Inflammatory macrophage treated with lipopolysaccharide for 1 hour (primary cell): ENCODE measurements around the gene NDUFA6.
"Not testable (repeated sequence)": the region's sequence is repeated elsewhere in the genome, so short reads cannot be mapped to it uniquely, and the experiment has no call there.

Experiments used
- DNase-seq, 2 donors: peaks; one replicate each; pipeline ENCODE4 v3.0.0-alpha.2; 2020 to 2022

Gene NDUFA6

DNA sequence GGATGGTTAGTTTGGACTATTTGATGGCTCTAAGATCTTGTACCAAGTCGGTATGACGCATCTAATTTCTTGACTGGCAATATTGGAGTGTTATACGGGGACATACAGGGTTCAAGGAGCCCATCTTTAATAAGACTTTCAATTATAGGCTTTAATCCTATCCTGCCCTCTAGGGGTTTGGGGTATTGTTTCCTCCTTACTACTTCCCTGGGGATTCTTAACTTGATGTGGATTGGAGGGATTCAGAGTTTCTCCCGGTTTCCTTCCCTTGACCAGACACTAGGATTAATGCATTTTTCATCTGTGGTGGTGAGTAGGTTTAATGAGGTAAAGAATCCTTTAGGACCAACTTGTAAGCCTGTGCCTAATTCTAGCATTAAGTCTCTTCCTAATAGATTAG, 21.2 kb upstream of the NDUFA6 start:
- no peak for DNase-seq

DNA sequence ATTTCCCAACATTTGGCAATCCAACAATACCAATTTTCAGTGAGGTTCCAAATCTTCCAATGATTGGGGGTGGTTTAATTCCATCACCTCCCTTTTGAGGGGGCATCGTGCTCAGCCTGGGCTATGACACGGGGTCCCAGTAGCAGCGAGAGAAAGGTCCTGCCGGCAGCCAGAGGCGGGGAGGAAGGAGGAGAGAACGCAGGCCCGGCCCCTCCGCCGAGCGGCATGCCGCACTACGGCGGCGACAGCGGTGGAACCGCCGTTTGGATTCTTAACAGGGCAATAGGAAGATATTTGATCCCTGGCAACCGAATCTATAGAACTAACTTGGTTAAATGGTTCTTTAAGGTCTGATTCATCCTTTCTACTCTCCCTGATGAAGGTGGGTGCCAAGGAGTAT, 18.3 kb upstream of the NDUFA6 start:
- no peak for DNase-seq

DNA sequence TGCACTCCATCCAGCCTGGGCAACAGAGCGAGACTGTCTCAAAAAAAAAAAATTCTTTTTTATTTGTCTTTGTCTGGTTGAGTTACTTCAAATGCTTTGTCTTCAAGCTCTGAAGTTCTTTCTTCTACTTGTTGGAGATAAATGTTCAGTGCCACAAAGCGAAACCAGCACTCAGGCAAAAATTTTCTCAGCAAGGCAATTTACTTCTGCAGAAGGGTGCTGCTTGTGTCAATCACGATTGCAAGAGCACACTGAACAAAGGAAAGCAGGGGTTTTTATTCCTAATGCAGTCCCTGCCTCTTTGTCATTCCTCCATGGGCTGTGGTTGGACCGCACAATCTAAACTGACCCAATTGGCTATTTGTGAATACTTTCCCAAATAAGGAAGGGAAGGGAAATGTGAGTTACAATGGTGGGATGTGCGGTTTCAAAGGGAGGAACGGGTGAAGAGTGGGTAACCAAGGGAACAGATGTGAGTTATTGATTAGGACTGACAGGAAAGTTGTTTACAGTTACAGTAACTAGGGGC, 13.8 kb upstream of the NDUFA6 start:
- DNase-seq: not testable (repeated sequence)

DNA sequence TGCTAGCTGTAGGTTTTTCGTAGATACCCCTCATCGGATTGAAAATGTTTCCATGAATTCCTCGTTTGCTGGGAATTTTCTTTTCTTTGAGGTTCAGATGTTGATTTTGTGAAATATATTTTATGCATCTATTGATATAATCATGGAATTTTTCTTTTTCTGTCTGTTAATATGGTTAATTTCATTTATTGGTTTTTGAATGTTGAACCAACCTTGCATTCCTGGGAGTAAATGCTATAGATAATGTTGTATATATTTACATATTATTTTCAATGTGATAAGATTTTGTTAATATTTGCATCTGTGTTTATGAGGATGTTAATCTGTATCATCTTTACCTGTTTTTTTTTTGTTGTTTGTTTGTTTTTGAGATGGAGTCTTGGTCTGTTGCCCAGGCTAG, 10.6 kb upstream of the NDUFA6 start:
- no peak for DNase-seq

DNA sequence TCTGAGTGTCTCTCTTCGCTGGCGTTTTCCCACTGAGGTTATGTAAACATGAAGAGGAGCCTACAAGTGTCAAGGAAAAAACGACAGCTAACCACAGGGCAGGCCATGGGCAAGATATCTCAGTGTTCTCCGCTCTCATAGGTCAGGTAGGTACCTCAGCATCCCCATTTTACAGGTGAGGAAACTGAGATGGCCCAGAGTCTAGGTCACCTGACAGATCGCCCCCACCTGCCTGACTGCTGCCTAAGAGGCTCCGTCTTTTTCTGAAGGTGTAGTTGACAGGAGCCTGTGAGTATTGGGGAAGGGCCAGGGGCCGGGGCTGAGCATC, 847 bp upstream of the NDUFA6 start:
- no peak for DNase-seq

DNA sequence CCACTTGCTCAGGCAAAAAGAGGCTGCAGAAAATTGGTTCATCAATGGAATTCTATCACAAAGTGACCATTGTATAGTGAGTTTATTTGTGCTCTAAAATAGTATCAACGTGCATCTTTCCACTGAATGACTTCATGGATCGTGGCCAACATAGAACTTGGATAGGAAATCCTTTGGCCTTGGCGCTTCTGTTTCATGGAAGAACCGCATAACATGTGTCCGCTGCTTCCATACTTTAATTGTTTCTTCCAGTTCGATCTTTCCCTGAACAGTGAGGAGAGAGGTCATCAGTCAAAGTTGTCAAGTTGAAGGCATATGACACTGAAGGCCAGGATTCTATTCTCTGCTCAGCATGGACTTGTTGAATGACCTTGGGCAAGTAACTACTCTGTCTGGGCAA, 4.5 kb downstream of the NDUFA6 start:
- DNase-seq: no peak

DNA sequence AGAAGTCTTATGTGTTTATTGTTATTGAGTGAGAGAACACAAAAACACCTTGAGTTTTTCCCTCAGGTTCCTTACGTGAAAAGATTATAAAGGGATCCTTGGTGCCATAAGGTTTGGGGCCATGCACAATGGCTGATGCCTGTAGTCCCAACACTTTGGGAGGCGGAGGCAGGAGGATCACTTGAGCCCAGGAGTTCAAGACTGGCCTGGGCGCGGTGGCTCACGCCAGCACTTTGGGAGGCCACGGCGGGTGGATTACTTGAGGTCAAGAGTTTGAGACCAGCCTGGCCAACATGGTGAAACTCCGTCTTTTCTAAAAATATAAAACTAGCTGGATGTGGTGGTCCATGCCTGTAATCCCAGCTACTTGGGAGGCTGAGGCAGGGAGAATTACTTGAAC, 5.7 kb downstream of the NDUFA6 start:
- no peak for DNase-seq

DNA sequence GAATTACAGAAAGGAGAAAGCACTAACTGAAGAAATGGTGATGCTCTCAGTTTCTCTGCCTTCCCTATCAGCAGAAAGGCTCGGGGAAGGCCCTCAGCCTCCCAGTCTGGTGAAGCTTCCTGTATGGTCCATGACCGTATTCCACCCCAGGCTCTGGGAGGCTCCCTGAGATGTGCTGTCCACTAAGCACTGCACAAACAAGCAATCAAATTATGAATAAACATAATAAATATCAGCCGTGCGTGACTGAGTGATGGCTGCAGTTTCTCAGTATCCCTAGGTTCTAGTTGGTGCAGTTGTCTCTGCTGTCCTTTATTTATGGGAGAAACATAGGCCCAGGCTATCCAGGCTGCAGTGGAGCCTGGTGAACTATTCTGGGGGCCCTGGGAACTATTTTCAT, 7.5 kb downstream of the NDUFA6 start:
- no peak for DNase-seq

DNA sequence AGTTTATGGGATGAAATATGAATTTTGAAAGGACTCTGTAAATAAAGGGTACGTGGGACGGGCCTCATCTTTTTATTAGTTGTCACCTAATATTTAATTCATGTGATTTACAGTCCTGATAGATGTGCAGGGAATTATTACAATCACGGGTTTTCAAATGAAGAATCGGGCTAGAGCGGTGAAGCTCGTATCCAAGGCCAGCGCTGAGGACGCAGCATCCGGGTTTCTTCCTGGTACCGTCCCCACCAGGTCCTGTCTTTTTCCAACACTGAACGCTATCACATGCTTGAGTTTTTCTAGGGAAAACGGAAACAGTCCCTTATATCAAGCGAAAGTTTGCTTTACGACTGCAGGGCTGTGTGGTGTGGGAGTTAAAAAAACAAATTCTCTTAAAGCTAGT, 10.3 kb downstream of the NDUFA6 start:
- DNase-seq: peak; percentile 29 to 42

DNA sequence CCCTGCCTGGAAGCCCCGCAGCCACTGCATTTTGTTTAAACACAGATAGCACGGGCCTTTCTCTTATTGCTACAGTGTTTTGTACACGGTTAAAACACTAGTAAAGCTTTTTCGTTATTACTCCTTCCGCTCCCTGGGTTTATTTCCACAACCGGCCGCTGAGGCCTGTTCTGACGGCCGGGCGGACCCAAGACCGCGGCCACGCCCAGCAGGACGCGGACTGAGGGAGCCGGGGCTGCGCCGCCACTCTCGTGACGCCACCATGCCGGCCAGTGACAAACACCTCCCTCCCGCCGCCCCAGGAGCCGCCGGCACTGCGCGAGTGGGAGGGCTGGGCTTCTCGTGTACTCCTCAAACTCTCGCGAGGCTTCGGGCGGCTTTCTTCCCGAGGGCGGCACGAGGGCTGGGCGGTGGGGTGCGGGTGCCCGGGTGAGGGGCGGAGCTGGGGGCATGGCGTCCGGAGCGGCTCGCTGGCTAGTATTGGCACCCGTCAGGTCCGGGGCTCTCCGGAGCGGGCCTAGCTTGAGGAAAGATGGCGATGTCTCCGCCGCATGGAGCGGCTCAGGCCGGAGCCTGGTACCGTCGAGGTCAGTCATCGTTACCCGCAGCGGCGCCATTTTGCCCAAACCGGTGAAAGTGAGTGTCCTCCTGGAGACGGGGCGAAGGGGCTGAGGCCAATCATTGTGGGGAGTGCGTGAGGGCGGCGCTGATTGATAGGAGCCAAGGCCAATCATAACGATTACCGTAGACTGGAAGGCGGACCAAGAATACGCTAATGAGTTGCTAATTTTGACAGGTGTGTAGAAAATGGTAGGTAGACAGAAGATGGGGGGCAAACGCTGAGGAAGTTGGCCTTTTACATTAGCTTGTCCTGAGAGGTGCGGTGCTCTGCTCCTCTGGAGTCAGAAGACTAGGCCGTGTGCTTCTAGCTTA, 11.0 kb downstream of the NDUFA6 start, which contains the start of gene SMDT1:
SMDT1 (plus strand) TSS at position 382 of the 933 bp plus-strand sequence; CDS start at position 451, 69 bp downstream.
- peak; percentile 98 to 99 for DNase-seq

DNA sequence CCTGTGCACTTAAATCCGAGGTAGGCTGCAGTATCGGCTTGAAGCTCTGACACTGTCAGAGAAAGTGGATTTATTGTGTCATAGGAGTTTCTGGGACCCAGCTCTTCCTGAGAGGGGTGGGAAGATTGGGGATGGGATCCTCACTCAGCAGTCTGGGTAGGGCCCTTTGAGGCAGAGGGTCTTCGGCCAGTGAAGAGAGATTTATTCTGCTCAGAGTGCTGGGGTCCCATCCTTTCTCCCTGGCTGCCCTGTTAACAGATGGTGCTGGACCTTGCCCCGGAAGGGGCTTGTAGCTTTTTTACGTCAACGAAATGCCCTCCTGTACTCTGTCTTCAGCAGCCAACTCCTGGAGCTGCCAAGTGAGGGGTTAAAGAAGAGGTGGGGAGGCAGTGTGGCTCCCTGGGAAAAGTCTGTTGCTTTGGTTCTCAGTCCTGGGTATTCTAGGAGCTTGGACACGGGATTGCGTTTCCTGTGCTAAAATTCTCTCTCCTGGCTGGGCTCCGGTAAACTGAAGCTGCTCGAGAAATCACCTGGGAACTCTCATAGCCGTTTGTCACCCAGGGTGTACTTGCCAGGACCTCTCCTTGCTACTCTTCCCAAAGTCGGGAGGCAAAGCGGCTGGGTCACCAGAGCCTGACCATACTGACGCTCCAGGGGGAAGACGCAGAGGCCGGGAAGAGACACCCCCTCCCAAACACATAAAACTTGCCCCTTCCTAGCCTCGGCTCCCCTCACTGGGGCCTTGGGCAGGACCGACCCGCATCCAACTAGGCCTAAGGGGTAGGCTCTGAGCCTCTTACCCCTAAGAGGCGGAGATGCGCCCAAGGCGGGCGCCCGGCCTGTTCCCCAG, 11.9 kb downstream of the NDUFA6 start:
- DNase-seq: no peak

DNA sequence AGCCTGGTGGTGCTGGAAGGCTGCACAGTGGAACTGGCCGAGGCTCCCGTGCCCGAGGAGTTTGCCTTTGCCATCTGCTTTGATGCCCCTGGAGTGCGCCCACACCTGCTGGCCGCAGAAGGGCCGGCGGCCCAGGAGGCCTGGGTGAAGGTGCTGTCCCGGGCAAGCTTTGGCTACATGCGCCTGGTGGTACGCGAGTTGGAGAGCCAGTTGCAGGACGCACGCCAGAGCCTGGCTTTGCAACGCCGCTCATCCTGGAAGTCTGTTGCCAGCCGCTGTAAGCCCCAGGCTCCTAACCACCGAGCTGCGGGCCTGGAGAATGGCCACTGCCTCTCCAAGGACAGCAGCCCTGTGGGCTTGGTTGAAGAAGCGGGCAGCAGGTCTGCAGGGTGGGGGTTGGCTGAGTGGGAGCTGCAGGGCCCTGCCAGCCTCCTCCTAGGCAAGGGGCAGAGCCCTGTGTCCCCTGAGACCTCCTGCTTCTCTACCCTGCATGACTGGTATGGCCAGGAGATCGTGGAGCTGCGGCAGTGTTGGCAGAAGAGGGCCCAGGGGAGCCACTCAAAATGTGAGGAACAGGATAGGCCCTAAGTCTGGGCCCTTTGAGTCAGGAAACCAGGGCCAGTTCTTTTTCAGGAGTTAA, 13.0 kb downstream of the NDUFA6 start:
- DNase-seq: no peak

DNA sequence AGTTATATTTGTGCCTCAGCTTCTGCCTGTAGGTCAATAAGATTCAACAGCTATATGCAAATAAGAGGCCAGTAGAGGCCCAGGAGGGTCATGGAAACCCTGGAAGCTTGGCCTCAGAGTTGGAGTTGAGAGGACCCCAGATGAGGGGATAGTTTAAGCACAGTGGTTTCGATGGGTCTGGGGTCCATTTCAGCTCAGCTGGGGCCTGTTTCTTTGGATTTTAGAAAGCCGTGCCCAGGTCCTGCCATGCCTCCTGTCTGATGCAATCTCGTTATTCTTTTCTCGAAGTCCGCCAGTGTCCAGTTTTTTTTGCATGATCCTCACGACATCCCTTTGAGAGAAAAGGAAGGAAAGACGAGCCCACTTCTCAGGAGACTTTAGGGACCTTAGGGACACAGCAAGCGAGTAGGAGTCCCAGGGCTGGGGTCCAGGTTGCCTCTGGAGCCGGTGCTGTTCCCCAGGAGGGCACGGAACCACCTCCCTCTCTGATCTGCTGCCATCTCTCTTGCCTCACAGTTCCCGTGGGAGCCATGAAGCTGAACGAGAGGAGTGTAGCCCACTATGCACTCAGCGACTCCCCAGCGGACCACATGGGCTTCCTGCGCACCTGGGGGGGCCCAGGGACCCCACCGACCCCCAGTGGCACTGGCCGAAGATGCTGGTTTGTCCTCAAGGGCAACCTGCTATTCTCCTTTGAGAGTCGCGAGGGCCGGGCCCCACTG, 13.6 kb downstream of the NDUFA6 start:
- no peak for DNase-seq

DNA sequence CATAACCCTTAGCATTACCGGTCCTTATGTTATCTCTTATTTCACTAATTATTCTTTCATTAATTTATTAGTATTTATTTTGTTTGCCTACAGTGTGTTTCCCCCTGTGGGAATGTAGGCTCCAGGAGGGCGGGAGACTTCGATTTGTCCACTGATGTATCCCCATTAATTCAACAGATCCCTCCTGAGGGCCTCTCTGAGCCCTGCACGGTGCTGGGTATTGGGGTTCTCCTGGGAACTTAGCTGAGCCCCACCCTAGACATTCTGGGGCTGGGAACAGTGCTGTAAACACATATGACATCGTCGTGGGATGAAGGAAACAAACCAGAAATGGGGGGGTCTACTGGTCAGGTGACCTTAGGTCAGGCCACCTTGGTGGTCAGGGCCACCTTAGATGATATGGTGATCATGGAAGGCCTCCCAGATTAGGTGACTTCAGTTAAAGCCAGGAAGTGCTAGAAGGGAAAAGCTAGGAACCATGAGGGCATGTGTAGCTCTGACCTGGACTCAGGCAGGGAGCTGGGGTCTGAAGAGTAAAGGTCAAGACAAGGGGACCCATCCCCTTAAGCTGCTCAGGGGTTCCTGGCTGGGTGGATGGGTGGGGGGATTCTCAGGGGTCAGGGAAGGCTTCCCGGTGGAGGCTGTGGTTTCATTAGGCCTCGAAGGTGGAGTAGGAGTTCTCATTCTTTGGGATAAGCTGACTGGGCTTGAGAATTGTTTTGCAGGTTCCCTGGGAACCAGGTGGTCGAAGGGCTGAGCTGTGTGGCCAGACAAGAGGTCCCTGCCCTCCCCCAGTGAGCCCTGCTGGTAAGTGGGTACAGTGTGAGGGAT, 15.5 kb downstream of the NDUFA6 start:
- DNase-seq: no peak

DNA sequence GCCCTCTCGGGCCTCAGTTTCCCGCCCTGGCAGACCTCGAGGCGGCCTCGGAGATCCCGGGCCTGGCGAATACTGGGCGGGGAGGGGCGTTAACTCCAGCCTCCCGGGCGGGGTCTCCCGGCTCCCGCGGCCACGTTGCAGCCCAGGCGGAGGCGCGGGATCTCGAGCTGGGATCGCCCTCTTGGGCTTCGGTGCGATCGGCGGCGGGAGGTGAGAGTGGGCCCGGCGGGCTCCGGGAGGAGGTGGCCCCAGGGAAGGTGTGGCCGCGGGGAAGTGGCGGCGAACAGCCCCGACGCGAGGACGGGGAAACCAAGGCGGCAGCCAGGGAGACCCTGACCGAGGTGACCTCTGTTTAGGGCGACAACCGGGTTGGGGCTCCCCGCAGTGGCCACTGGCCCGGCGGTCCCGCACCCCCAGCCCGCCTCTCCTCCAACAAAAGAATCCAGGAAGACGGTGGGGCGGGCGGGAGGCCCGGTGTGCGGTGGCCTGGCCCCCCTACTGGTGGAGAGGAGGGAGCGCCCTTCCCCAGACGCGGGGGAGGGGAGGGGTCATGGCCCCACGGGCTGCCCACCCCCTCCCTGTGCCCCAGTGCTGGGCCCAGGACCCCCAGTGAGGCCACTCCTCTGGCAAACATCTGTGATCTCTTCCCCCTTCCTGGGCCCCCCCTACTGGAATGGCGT, 16.3 kb downstream of the NDUFA6 start, which contains the start of gene PHETA2:
PHETA2 (plus strand) TSS at position 117 of the 680 bp plus-strand sequence. CDS start 3,046 bp downstream, outside the sequence.
- peak; percentile 9 to 22 for DNase-seq

DNA sequence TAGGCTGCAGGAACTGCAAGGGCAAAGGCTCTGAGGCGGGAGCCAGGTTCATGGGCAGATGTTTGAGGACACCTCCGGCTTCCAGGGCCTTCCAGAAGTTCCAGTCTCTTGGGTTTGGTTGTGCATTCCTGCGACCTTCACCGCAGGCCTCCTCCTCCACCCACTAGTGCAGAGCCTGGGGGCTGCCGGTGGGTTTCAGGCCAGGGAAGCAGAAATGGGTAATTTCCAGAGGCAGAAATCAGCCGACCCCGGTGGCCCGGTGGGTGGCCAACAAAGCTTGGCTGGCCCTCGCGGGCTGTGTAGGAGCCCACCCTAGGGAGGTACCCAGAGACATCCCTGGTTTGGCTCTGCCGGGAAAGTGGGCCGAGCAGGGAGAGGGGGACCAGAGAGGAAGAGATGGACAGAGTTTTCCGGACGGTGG, 16.9 kb downstream of the NDUFA6 start:
- no peak for DNase-seq

DNA sequence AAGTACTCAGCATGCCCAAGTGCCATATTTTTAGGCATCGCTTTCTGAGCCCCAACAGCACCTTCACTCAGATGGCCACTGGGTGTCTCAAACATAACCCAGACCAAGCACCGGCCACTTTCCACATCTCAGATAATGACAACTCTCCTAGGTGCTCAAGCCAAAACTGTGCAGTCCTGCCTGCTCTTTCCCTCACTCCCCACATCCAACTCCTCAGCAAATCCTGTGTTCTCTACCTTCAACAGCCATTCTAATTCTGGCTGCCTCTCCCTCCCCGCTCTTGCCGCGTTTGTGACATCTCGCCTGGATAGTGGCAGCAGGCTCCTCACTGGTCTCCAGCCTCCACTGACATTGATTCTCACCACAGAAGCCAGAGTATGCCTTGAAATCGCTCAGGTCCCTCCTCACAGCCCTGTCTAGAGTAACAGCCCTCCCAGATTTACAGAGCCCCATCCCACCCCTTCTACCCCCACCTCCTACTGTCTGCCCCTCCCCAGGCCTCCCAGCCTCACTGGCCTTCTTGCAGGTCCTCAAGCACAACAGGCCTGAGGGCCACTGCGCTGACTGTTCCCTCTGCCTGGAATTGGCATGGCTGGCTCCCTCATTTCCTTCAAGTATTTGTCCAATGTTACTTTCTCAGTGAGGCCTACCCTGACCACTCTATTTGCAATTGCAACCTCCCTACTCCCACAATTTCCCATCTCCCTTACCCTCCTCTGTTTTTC, 17.8 kb downstream of the NDUFA6 start:
- DNase-seq: no peak

DNA sequence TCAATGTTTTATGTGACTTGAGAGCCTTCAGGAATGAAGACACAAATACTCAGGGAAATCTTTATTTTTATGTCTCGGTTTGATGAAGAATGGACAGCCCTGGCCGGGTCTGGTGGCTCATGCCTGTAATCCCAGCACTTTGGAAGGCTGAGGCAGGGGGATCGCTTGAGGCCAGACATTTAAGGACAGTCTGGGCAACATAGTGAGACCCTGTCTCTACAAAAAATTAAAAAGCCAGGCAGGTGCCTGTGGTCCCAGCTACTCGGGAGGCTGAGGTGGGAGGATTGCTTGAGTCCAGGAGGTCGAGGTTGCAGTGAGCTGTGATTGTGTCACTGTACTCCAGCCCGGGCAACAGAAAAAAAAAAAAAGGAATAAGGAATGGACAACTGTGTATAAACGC, 19.1 kb downstream of the NDUFA6 start:
- DNase-seq: not testable (repeated sequence)

DNA sequence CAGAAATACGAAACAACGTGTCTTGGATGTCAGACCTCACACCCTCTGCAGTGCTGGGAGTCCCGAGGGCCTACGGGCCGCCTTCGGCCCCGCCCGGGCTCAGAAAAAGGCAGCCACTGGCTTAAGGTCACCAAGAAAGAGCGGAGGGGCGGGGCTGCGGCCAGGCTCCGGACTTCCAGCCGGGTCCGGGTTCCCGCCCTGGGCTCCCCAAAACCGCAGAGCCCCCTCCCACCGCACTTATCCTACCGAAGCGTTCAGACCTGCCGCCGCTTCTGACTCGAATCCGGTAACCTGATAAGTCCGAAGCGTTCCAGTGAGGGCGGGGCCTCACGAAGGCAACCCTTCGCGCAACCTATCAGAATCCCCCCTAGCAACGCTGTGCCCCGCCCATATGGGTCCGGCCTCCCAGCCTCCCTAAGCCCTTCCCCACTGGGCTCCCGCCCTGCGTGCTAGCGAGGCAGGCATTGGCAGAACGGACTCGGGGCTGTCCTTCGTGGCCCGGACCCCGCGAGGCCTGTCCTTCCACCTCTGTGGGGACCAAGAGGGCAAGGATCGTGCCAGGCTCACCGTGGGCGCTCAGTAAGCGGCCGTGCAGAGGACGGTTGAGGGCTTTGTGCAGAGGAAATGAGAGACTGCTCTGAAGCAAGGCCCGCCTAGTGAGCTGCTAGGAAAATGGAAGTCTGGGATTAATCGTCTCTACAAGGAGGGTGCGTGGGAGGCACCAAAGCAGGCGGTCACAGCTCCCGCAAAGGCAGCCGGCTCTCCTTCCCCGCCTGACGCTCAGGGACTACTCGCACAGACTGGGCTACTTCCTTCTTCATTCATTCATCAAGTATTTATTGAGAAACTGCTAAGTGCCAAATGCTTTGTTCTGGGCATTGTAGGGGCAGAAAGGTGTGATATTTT, 19.8 kb downstream of the NDUFA6 start, which contains the start of gene NAGA:
NAGA (minus strand) TSS at position 296 of the 906 bp plus-strand sequence. CDS start 515 bp downstream, outside the sequence.
- peak; percentile 95 to 96 for DNase-seq
